Activated CD4-positive, alpha-beta T cell treated with anti-CD3 and anti-CD28 coated beads for 36 hours (primary cell): ENCODE results near the gene HS3ST4. TPM values are rescaled to one million over a fixed set of nuclear protein-coding genes. Genes with fewer than 3 reads are reported as not detected.

Experiments
- ATAC-seq: fragments of 200-7000 bp; cut with Tn5 transposase; one replicate; pipeline ENCODE4 v1.10.0; 2021; ENCODE audit warnings: mild to moderate bottlenecking, moderate library complexity
- CTCF ChIA-PET: fragments of 350-600 bp; sonication (Branson Sonifier 250); formaldehyde crosslinking; loops from one replicate; lab custom pipeline; 2021; ENCODE audit warnings: antibody characterized with exemption; lab: Charles Lee
- POLR2A ChIA-PET: fragments of 350-600 bp; sonication (Branson Sonifier 250); formaldehyde crosslinking; loops from one replicate; lab custom pipeline; 2021; ENCODE audit warnings: antibody characterized with exemption, inconsistent platforms; lab: Charles Lee
- DNase-seq: peaks from one replicate; pipeline ENCODE4 v3.0.0-alpha.2; 2020
- H3K27ac Mint-ChIP-seq: one replicate; pipeline ENCODE4 v1.8.0; 2021; ENCODE audit warnings: mixed read lengths
- H3K27me3 Mint-ChIP-seq: one replicate; pipeline ENCODE4 v1.8.0; 2021; ENCODE audit warnings: mixed read lengths
- H3K36me3 Mint-ChIP-seq: one replicate; pipeline ENCODE4 v1.8.0; 2021; ENCODE audit warnings: low read depth, mixed read lengths
- H3K4me1 Mint-ChIP-seq: one replicate; pipeline ENCODE4 v1.8.0; 2021; ENCODE audit warnings: mixed read lengths
- H3K4me3 Mint-ChIP-seq: one replicate; pipeline ENCODE4 v1.8.0; 2021; ENCODE audit warnings: mild to moderate bottlenecking, moderate library complexity, mixed read lengths
- H3K9me3 Mint-ChIP-seq: one replicate; pipeline ENCODE4 v1.8.0; 2021; ENCODE audit warnings: low read depth, mixed read lengths
- intact Hi-C, 2 experiments: fragments of 100-400 bp; cut with DNase I in 1 of 2; cut with micrococcal nuclease in 1 of 2; formaldehyde crosslinking; loops; one replicate each; pipeline versions ENCODE4 v1.14.2 to v1.15.1; 2022 to 2024; cut with DNase I, micrococcal nuclease
- total RNA-seq, 2 experiments: library from RNA; stranded (reverse); gene quantifications; one replicate each; pipeline ENCODE4 v1.2.3, GENCODE V29; 2021

The HS3ST4 gene
- total RNA-seq, 2 experiments from 2014 or later = not detected

GRCh38 chr16:25832291-25832690 is 140.5 kb downstream of the HS3ST4 start:
- ATAC-seq = no peak
- Mint-ChIP-seq H3K4me3 (no peak overlapping the region), H3K4me1 (no peaks in the 10 kb centered on the region), H3K27me3 (peaks cover 12% of the 10 kb centered on the region), H3K27ac (no peak overlapping the region), H3K9me3 (no peaks in the 10 kb centered on the region), H3K36me3 (no peaks in the 10 kb centered on the region)
- no peak for DNase-seq
- intact Hi-C loops = no loop called here
- ChIA-PET CTCF (interaction anchor here (1.8 kb wide), 1 partner anchor 10 kb away, joined by 4 read pairs; no protein-coding TSS in a partner anchor), POLR2A (no interaction called here)

DNA sequence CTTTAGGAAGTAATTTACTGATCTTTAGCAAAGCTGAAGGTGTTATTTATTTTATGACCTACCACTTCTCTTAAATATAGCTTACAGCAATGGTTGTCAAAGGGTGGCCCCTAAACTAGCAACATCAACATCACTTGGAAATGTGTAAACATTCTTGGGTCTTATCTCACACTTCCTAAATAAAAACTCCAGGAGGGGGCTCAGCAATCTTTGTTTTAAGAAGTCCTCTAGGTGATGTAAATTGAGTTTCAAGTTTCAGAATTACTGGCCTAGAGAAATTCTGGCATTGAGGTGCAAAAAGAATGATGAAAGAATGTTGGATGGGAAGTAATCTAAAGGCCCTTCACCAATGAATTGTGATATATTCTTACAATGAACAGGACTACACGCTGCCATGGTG is 142.3 kb downstream of the HS3ST4 start:
- intact Hi-C loops = no loop called here
- no peaks in the 10 kb centered on the region for H3K9me3 Mint-ChIP-seq
- H3K27ac Mint-ChIP-seq = no peak overlapping the region
- CTCF ChIA-PET = interaction anchor here (0.6 kb wide), 1 partner anchor 25 kb away, joined by 3 read pairs; no protein-coding TSS in a partner anchor
- POLR2A ChIA-PET = no interaction called here
- peaks cover 13% of the 10 kb centered on the region for H3K27me3 Mint-ChIP-seq
- no peaks in the 10 kb centered on the region for H3K36me3 Mint-ChIP-seq
- H3K4me1 Mint-ChIP-seq = peaks cover 3% of the 10 kb centered on the region
- DNase-seq = no peak
- no peak overlapping the region for H3K4me3 Mint-ChIP-seq
- no peak for ATAC-seq

DNA sequence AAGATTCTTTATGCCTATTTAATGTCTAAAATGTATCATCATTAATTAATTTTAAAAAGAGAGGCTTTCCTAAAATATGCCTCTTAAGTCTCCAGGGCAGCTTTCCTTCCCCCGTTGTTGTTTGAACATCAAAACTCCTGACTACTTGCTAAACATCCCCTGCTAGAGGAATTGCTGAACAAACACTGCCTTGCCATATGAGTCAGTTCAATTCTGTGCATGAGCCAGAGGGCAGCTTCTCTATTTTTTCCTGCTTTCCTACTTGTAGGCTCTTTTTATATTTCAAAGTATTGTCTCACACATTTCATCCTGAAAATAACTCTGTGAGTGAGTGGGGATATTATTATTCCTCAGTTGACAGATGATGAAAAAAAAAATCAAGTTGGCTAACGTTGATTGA is 143.4 kb downstream of the HS3ST4 start:
- CTCF ChIA-PET = interaction anchor here (0.7 kb wide), 1 partner anchor 507 kb away, joined by 3 read pairs; no protein-coding TSS in a partner anchor
- intact Hi-C loops = no loop called here
- H3K9me3 Mint-ChIP-seq = no peaks in the 10 kb centered on the region
- H3K4me3 Mint-ChIP-seq = no peak overlapping the region
- POLR2A ChIA-PET = no interaction called here
- H3K36me3 Mint-ChIP-seq = no peaks in the 10 kb centered on the region
- DNase-seq (no peak), ATAC-seq (no peak)
- no peak overlapping the region for H3K27ac Mint-ChIP-seq
- peaks cover 12% of the 10 kb centered on the region for H3K27me3 Mint-ChIP-seq
- peaks cover 3% of the 10 kb centered on the region for H3K4me1 Mint-ChIP-seq

DNA sequence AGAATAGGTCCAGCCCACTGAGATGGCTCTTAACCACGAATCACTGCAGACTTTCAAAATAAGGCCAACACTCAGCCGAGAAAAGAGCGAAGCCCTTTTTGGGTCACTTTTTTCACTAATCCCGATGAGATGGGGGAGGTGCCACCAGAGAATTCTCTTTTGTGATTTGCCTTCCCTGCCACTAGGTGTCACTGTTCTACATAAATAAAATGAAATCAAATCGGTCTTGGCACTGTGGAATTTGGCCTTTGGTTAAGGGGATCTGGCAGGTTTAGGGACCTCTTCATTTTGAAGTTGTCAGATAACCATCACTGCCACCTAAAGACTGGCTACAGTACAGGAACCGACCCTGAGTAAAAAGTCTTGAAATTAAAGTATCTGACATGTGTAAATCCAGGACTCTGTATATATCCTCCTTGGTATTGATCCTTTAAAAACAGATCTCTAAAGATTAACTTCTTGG is 147.0 kb downstream of the HS3ST4 start:
- DNase-seq = peak; percentile 34
- Mint-ChIP-seq H3K27ac (no peak overlapping the region), H3K4me1 (peaks cover 3% of the 10 kb centered on the region), H3K27me3 (peaks cover 13% of the 10 kb centered on the region), H3K36me3 (no peaks in the 10 kb centered on the region), H3K4me3 (no peak overlapping the region), H3K9me3 (no peaks in the 10 kb centered on the region)
- ChIA-PET POLR2A (no interaction called here), CTCF (interaction anchor here (0.8 to 1.7 kb wide), 5 partner anchors 10 to 807 kb away, joined by 3 to 6 read pairs (median 3); no protein-coding TSS in a partner anchor)
- peak; percentile 39 for ATAC-seq
- intact Hi-C loops = loop anchor here (1.0 to 2.0 kb wide), 6 partner anchors 614 to 1618 kb away; no protein-coding TSS in a partner anchor

GRCh38 chr16:25841761-25842160 is 150.0 kb downstream of the HS3ST4 start:
- Mint-ChIP-seq H3K4me3 (no peak overlapping the region), H3K9me3 (no peaks in the 10 kb centered on the region), H3K36me3 (no peaks in the 10 kb centered on the region), H3K4me1 (peaks cover 3% of the 10 kb centered on the region), H3K27me3 (peaks cover 11% of the 10 kb centered on the region), H3K27ac (no peak overlapping the region)
- ATAC-seq (no peak), DNase-seq (no peak)
- ChIA-PET CTCF (interaction anchor here (1.1 kb wide), 1 partner anchor 10 kb away, joined by 4 read pairs; no protein-coding TSS in a partner anchor), POLR2A (no interaction called here)
- intact Hi-C loops = no loop called here

DNA sequence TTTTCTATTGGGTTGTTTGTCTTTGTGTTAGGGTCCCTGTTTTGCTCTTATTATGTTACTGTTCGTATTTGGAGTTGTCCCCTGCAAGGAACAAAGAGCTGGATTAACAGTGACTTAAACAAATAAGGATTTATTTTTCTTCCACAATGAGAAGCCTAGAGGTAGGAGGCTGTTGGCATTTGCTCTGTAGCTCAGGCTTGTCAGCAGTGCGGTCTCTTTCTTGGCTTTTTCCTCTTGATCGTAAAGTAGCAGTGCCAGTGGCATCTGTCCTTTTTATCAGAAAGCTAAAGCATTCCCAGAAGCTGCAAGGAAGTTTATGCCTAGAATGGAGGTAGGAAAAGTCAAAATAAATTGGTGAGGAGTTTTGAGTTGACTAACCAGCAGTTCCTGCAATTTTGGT is 154.1 kb downstream of the HS3ST4 start:
- POLR2A ChIA-PET = no interaction called here
- Mint-ChIP-seq H3K27ac (no peak overlapping the region), H3K9me3 (no peaks in the 10 kb centered on the region), H3K27me3 (peaks cover 9% of the 10 kb centered on the region), H3K4me3 (no peak overlapping the region), H3K4me1 (no peaks in the 10 kb centered on the region), H3K36me3 (no peaks in the 10 kb centered on the region)
- no peak for DNase-seq
- CTCF ChIA-PET = no interaction called here
- intact Hi-C loops = no loop called here
- ATAC-seq = no peak

- H3K36me3 Mint-ChIP-seq = no peaks in the 10 kb centered on the region
- no peak overlapping the region for H3K27ac Mint-ChIP-seq
- H3K4me3 Mint-ChIP-seq = no peak overlapping the region
- POLR2A ChIA-PET = no interaction called here
- H3K9me3 Mint-ChIP-seq = peaks cover 2% of the 10 kb centered on the region
- no peak for ATAC-seq
- no peaks in the 10 kb centered on the region for H3K4me1 Mint-ChIP-seq
- intact Hi-C loops = no loop called here
- H3K27me3 Mint-ChIP-seq = peaks cover 35% of the 10 kb centered on the region
- CTCF ChIA-PET = interaction anchor here (1.2 kb wide), 1 partner anchor 791 kb away, joined by 3 read pairs; no protein-coding TSS in a partner anchor
- no peak for DNase-seq
These were observed 162.4 kb downstream of the HS3ST4 start for GRCh38 chr16:25854141-25854540.

DNA sequence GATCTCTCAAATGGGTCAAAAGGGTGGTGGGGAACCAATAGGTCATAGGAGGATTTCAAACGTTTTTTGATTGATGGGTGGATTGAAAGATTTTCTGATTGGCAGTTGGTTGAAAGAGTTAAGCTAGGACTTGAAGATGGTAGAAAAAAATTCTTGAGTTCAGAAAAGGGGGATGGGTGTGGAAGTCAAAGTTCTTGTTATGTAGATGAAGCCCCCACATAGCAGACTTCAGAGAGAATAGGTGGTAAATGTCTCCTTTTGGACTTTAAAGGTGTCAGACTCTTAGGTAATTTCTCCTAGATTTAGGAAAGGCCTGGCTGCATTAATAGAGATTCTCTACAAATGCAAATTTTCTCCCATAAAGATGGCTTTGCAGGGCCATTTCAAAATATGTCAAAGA is 163.3 kb downstream of the HS3ST4 start:
- Mint-ChIP-seq H3K27ac (no peak overlapping the region), H3K36me3 (no peaks in the 10 kb centered on the region), H3K27me3 (peaks cover 34% of the 10 kb centered on the region), H3K4me3 (no peak overlapping the region), H3K9me3 (peaks cover 2% of the 10 kb centered on the region), H3K4me1 (no peaks in the 10 kb centered on the region)
- DNase-seq = no peak
- ChIA-PET POLR2A (no interaction called here), CTCF (interaction anchor here (1.5 kb wide), 1 partner anchor 18 kb away, joined by 3 read pairs; no protein-coding TSS in a partner anchor)
- ATAC-seq = no peak
- intact Hi-C loops = no loop called here

DNA sequence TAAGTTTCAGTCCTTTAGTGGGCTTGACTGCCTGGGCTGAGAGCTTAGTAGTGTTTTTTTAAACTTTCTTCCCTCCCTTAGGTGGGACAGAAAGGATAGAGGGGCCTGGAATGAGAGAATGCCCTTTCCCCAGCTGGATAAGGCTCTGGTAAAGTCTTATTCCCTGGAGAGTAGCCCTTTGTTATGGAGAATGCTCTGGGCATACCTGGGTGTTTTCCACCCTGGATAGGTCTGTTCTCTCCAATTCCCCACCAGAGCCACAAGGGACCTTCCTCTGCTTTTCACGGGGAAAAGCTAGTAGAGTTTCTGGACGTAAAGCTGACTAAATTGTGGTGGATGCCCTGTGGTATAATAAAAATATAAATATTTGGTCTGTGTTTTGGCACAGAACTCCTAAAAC is 164.1 kb downstream of the HS3ST4 start:
- POLR2A ChIA-PET = no interaction called here
- CTCF ChIA-PET = interaction anchor here (1.5 kb wide), 1 partner anchor 19 kb away, joined by 3 read pairs; no protein-coding TSS in a partner anchor
- ATAC-seq (no peak), DNase-seq (no peak)
- H3K36me3 Mint-ChIP-seq = no peaks in the 10 kb centered on the region
- H3K4me3 Mint-ChIP-seq = no peak overlapping the region
- intact Hi-C loops = no loop called here
- H3K27me3 Mint-ChIP-seq = peaks cover 33% of the 10 kb centered on the region
- no peak overlapping the region for H3K27ac Mint-ChIP-seq
- H3K9me3 Mint-ChIP-seq = peaks cover 2% of the 10 kb centered on the region
- no peaks in the 10 kb centered on the region for H3K4me1 Mint-ChIP-seq

DNA sequence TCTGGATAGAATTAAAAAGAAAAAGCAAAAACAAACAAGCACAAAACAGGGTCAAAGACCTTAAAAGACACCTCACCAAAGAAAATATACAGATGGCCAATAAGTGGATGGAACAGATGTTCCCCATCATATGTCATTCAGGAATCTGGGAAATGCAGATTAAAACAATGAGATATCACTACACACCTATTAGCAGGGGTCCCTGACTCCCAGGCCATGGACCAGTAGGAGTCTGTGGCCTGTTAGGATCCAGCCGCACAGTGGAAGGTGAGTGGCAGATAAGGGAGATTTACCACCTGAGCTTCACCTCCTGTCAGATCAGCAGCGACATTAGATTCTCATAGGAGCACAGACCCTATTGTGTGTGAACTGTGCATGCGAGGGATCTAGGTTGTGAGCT is 167.9 kb downstream of the HS3ST4 start:
- intact Hi-C loops = no loop called here
- POLR2A ChIA-PET = interaction anchor here (0.5 kb wide), 1 partner anchor 74 kb away, joined by 3 read pairs; no protein-coding TSS in a partner anchor

DNA sequence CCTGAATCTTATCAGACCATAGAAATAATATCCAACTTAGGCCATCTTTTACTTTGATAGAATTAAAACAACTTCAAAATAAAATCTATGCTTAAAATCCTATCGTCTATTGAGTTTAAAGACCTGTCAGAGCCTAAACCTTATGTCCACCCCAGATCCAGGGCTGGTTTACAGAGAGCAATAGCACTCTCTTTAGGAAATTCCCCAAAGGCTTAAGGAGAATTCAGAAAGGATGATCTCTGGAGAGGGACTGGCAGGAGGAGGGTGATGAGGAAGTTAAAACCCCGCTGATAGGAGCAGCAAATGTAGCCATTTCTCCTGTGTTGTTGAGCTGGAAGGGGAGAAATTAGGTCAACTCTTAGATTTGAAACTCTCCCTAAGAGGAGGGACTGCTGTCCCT is 175.3 kb downstream of the HS3ST4 start:
- peaks cover 12% of the 10 kb centered on the region for H3K27me3 Mint-ChIP-seq
- ChIA-PET POLR2A (no interaction called here), CTCF (no interaction called here)
- H3K36me3 Mint-ChIP-seq = no peaks in the 10 kb centered on the region
- DNase-seq = no peak
- no peak overlapping the region for H3K4me3 Mint-ChIP-seq
- intact Hi-C loops = no loop called here
- no peaks in the 10 kb centered on the region for H3K4me1 Mint-ChIP-seq
- no peak for ATAC-seq
- H3K27ac Mint-ChIP-seq = no peak overlapping the region
- peaks cover 2% of the 10 kb centered on the region for H3K9me3 Mint-ChIP-seq

More for the DNA sequence above, 167.9 kb downstream of the HS3ST4 start:
- Mint-ChIP-seq H3K4me3 (no peak overlapping the region), H3K36me3 (no peaks in the 10 kb centered on the region), H3K27ac (no peak overlapping the region), H3K27me3 (peaks cover 26% of the 10 kb centered on the region), H3K4me1 (no peaks in the 10 kb centered on the region), H3K9me3 (peaks cover 2% of the 10 kb centered on the region)
- CTCF ChIA-PET = no interaction called here
- DNase-seq = no peak
- ATAC-seq = no peak

GRCh38 chr16:25868106-25868505 is 176.3 kb downstream of the HS3ST4 start:
- Mint-ChIP-seq H3K9me3 (peaks cover 2% of the 10 kb centered on the region), H3K4me1 (no peaks in the 10 kb centered on the region), H3K27ac (no peak overlapping the region), H3K27me3 (peaks cover 14% of the 10 kb centered on the region), H3K36me3 (no peaks in the 10 kb centered on the region), H3K4me3 (no peak overlapping the region)
- ATAC-seq (no peak), DNase-seq (no peak)
- POLR2A ChIA-PET = no interaction called here
- intact Hi-C loops = no loop called here
- CTCF ChIA-PET = no interaction called here
